Adrenal gland (tissue), 12 donors: ENCODE results near the gene SERTAD2. TPM values are rescaled to one million over a fixed set of nuclear protein-coding genes. Genes with fewer than 3 reads are reported as not detected.
A peak's percentile ranks its signal among the peaks of the same experiment; 100 is the strongest.

Experiments used
- DNase-seq, 7 donors: peaks; one replicate each; pipeline ENCODE4 v3.0.0-alpha.2; 2019 to 2020
- H3K27ac ChIP-seq, 5 donors: fragments of 200-600 bp; sonication (generic) in 4 of 5; 1 replicate in 3 of 5; 2 replicates in 2 of 5; pipeline versions ENCODE4 v1.5.1 to v1.8.0; 2016 to 2020; ENCODE audit warnings: mild to moderate bottlenecking in 1 of 5
- H3K27me3 ChIP-seq: fragments of 200-600 bp; 2 replicates; pipeline ENCODE4 v1.8.0; 2021
- H3K36me3 ChIP-seq, 2 donors: fragments of 200-600 bp; replicated peaks in 1 of 2; 1 replicate in 1 of 2; 2 replicates in 1 of 2; pipeline versions ENCODE4 v1.5.1 to v1.8.0; 2018 to 2022
- H3K4me1 ChIP-seq, 2 donors: fragments of 200-600 bp; replicated peaks in 1 of 2; 1 replicate in 1 of 2; 2 replicates in 1 of 2; pipeline versions ENCODE4 v1.5.1 to v1.8.0; 2018 to 2021
- H3K4me3 ChIP-seq, 4 donors: fragments of 200-600 bp; sonication (generic) in 3 of 4; one replicate each; pipeline ENCODE4 v1.5.1; 2016 to 2018
- H3K9me3 ChIP-seq, 3 donors: fragments of 200-600 bp; sonication (generic) in 1 of 3; replicated peaks in 1 of 3; 1 replicate in 2 of 3; 2 replicates in 1 of 3; pipeline versions ENCODE4 v1.5.1 to v1.8.0; 2016 to 2021
- POLR2A ChIP-seq, 2 donors: fragments of 450-650 bp; IDR thresholded peaks; one replicate each; pipeline ENCODE4 v1.6.1; 2017; ENCODE audit warnings: antibody characterized with exemption in 2 of 2, mild to moderate bottlenecking in 2 of 2, moderate library complexity in 1 of 2
- WGBS, 4 donors: extraction: QIAGEN DNeasy Blood & Tissue Kit in 2 of 4; methylation state at CpG; one replicate each; pipeline versions ENCODE4 v1.1.5 to v1.1.7; 2013 to 2017; 5-methylcytosine and 5-hydroxymethylcytosine counted together
- intact Hi-C, 2 donors: fragments of 100-400 bp; cut with DNase I; formaldehyde crosslinking; loops; one replicate each; pipeline versions ENCODE4 v1.14.1 to v1.15.0; 2022 to 2023
- polyA plus RNA-seq, 3 donors: library from polyadenylated mRNA; stranded (reverse); fragments of 200-250 nt in 2 of 3; fragments of 350-450 nt in 1 of 3; fragmentation: Illumina TruSeq in 1 of 3; extraction: RNeasy Lipid Tissue Mini Kit (QIAGEN cat#74804) in 1 of 3; gene quantifications; one replicate each; pipeline ENCODE4 v1.2.3, GENCODE V29; 2013 to 2014
- total RNA-seq, 9 donors: library from RNA; depleted of rRNA in 4 of 9; stranded (reverse); fragments of >200 nt in 4 of 9; fragments of 120-200 nt in 1 of 9; fragmentation: NEBNext Ultra II Directional in 1 of 9; extraction: Animal tissue kit (Norgen Biotek cat#: 25700) in 1 of 9; gene quantifications; one replicate each; pipeline versions ENCODE4 v1.1.0 to v1.2.4, GENCODE V29; 2013 to 2023
- TF ChIP-seq, protein P1 (sequence below), 6 experiments: fragments of 450-650 bp in 4 of 6; fragments of 200-600 bp in 2 of 6; sonication (generic) in 1 of 6; IDR thresholded peaks; 1 replicate in 5 of 6; 2 replicates in 1 of 6; pipeline versions ENCODE4 v1.5.1 to v1.8.0; 2016 to 2021; ENCODE audit warnings: antibody characterized with exemption in 6 of 6, mild to moderate bottlenecking in 2 of 6, moderate library complexity in 1 of 6
- donor health status: healthy with polysubstance abuse.
- donor health status: Bipolar disorder and iron deficiency.
- donor health status: DM: yes; HTN: yes; CAD: no.
- donor health status: DM: no; HTN: no; CAD: no.
- donor health status: DM: no; HTN: no; CAD: no.
- donor health status: DM: yes; HTN: yes; CAD: no.

SERTAD2 gene
- total and polyA plus RNA-seq, 12 donors, result 5.1 to 18.3 (median 11.3) TPM

DNA sequence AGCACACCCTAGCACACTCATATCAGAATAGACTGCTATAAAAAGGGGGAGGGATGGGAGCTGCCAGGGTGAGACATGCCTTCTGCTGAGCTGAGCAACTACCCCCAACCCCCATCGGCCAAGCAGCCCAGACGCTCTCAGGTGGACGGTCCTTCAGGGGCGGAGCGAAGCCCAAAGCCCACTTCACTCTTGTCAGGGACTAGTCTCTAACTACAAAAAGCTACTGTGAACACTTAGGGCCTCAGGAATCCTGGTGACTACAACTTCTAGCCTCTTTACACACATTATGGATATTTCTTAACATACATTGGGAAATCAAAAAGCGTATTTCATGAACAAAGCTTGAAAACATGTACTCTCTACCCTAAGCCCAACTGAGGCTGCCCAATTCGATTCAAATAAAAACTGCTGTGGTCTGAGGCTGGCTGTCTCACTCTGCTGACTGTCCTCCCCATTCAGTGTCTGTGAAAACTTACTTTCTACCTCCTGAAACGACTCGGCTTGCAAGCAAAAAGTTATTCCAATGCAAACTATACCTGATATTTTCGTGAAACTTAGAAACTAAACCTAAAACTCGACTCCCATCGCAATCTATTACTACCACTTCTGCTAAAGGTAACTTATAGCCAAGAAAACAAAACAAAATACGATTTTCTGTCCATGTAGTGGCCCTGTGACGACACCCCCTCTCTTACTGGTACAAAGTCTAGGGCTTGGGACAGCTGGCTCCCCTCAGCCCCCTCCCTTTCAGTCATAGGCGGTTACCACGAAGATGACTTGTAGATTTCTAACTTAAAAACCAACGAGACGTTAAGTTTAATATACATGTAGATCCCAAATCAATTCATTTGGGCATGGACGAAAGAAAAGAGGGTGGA, 1.2 kb downstream of the SERTAD2 start:
- WGBS, 4 donors, result 0 to 9% (median 3%) methylated on average over 19 of the region's 19 CpGs
- intact Hi-C loops, result loop anchor here (5.0 kb wide), 2 partner anchors 90 to 215 kb away; no protein-coding TSS in a partner anchor
- no peaks in the 10 kb centered on the region for H3K9me3 ChIP-seq
- peak overlapping the region; percentile 97 to 100 (median 99) for H3K27ac ChIP-seq
- TF ChIP-seq, protein P1, sequence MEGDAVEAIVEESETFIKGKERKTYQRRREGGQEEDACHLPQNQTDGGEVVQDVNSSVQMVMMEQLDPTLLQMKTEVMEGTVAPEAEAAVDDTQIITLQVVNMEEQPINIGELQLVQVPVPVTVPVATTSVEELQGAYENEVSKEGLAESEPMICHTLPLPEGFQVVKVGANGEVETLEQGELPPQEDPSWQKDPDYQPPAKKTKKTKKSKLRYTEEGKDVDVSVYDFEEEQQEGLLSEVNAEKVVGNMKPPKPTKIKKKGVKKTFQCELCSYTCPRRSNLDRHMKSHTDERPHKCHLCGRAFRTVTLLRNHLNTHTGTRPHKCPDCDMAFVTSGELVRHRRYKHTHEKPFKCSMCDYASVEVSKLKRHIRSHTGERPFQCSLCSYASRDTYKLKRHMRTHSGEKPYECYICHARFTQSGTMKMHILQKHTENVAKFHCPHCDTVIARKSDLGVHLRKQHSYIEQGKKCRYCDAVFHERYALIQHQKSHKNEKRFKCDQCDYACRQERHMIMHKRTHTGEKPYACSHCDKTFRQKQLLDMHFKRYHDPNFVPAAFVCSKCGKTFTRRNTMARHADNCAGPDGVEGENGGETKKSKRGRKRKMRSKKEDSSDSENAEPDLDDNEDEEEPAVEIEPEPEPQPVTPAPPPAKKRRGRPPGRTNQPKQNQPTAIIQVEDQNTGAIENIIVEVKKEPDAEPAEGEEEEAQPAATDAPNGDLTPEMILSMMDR (IDR thresholded peaks at IDR 0.05), result no peak
- no peak for TF ChIP-seq POLR2A (IDR thresholded peaks at IDR 0.05)
- peak in 5 of 7 donors; percentile 51 to 67 (median 61) for DNase-seq
- H3K4me3 ChIP-seq, result peak overlapping the region; percentile 21 to 94 (median 62)
- H3K36me3 ChIP-seq, result no peaks in the 10 kb centered on the region
- H3K27me3 ChIP-seq, result no peaks in the 10 kb centered on the region
- peaks cover 24 to 36% of the 10 kb centered on the region in 2 donors for H3K4me1 ChIP-seq

DNA sequence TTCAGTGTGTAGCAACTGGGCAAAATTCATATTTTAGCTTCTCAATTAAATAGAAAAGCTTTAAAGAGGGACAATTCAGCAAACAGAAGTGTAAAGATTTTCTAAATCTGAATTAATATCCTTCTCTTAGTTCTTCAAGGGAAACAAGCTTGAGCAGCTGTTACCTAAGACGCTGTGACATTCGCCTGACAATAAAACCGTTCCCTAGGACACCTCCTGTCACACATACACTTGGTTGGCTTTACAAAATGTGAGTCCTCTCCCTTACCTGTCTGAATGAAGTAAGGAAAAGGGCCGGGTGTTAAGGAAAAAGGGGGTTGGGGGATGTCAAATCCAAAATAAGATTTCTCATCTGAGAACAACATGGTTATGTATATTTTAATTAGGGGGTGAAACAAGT, 2.1 kb downstream of the SERTAD2 start:
- Histone ChIP-seq H3K4me3 (no peak overlapping the region), H3K27ac (no peak overlapping the region), H3K27me3 (no peaks in the 10 kb centered on the region), H3K9me3 (no peaks in the 10 kb centered on the region), H3K36me3 (no peaks in the 10 kb centered on the region), H3K4me1 (peaks cover 24 to 41% of the 10 kb centered on the region in 2 donors)
- 63 to 74% (median 71%) methylated on average over 4 of the region's 4 CpGs for WGBS, 4 donors
- DNase-seq, result peak in 1 of 7 donors; percentile 37
- intact Hi-C loops, result loop anchor here (5.0 kb wide), 2 partner anchors 91 to 216 kb away; no protein-coding TSS in a partner anchor
- TF ChIP-seq, protein P1 (IDR thresholded peaks at IDR 0.05), result no peak
- no peak for TF ChIP-seq POLR2A (IDR thresholded peaks at IDR 0.05)

DNA sequence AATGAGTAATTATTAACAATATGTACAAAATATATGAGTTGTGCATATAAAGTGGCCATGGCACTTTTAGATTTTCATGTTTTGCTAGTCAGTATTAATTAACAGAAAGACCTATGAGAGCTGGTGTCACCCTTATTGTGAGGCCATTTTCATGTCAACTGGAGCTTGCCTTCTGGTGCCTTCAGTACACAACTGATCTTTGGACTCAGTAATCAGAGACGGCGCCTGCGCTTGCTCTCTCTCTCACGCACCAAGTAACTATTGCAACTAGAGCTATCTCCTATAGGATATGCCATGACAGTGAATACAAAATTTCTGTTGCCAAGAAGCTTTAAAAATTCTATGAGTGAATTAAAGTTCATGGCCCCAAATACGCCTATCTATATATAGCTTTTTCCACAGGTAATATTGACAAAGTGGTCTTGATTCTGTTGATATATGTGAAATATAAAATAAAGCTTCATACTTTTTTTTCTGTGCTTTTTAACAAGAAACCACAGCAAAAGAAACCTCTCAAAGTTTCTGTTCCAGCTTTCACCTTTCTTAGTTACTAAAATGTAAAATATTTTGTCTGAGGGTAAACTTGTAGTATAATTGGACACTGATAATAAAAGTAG, 2.9 kb downstream of the SERTAD2 start:
- H3K9me3 ChIP-seq, result no peaks in the 10 kb centered on the region
- peaks cover 29 to 48% of the 10 kb centered on the region in 2 donors for H3K4me1 ChIP-seq
- no peak for DNase-seq
- H3K36me3 ChIP-seq, result no peaks in the 10 kb centered on the region
- 95 to 98% (median 96%) methylated on average over 5 of the region's 5 CpGs for WGBS, 4 donors
- H3K4me3 ChIP-seq, result no peak overlapping the region
- H3K27ac ChIP-seq, result no peak overlapping the region
- no peaks in the 10 kb centered on the region for H3K27me3 ChIP-seq
- intact Hi-C loops, result loop anchor here (5.0 kb wide), 2 partner anchors 91 to 216 kb away; no protein-coding TSS in a partner anchor
- no peak for TF ChIP-seq POLR2A (IDR thresholded peaks at IDR 0.05)
- TF ChIP-seq, protein P1 (IDR thresholded peaks at IDR 0.05), result no peak

DNA sequence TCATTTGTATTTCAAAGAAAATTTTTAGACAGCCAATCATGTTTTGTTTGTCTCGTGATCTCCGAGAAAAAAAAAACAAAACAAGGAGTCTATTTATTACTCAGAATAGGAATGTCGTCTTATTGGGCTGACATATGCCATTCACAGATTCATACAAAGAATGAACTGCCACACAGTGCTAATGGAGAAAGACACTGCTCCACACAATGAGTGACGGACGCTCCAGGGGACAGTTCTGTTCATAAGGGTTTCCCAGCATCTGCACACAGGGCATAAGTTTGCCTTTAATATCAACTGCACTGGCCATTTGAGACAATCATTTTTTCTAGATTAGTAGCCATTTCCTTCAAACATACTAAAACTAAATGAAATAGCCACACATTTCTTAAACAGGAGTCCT, 3.4 kb downstream of the SERTAD2 start:
- DNase-seq, result no peak
- H3K4me1 ChIP-seq, result peaks cover 33 to 53% of the 10 kb centered on the region in 2 donors
- H3K9me3 ChIP-seq, result no peaks in the 10 kb centered on the region
- H3K36me3 ChIP-seq, result no peaks in the 10 kb centered on the region
- no peaks in the 10 kb centered on the region for H3K27me3 ChIP-seq
- intact Hi-C loops, result loop anchor here (5.0 kb wide), 2 partner anchors 92 to 217 kb away; no protein-coding TSS in a partner anchor
- no peak overlapping the region for H3K4me3 ChIP-seq
- 87 to 89% (median 88%) methylated on average over 5 of the region's 5 CpGs for WGBS, 4 donors
- TF ChIP-seq, protein P1 (IDR thresholded peaks at IDR 0.05), result no peak
- no peak overlapping the region for H3K27ac ChIP-seq
